NB4 (cell line): ENCODE results near the gene LTB4R2.

Source experiments
- MAX ChIP-seq: IDR thresholded peaks from 2 replicates; pipeline ENCODE4 v1.6.1; 2011; ENCODE audit warnings: low read depth, low read length
- MYC ChIP-seq: IDR thresholded peaks from 2 replicates; pipeline ENCODE4 v1.6.1; 2011; ENCODE audit warnings: low read depth, low read length
- POLR2A ChIP-seq: IDR thresholded peaks from 2 replicates; pipeline ENCODE4 v1.6.1; 2011; ENCODE audit warnings: mild to moderate bottlenecking; ENCODE audit not compliant: insufficient read length; ENCODE audit errors: extremely low read depth
- TF ChIP-seq, protein P1 (sequence below): IDR thresholded peaks from one replicate; pipeline ENCODE4 v1.5.1; 2012; ENCODE audit warnings: low read depth, low read length

GRCh38 chr14:24334431-24335291 lies 24.7 kb downstream of the LTB4R2 start, which contains the start of gene ADCY4:
- TF ChIP-seq, protein P1, sequence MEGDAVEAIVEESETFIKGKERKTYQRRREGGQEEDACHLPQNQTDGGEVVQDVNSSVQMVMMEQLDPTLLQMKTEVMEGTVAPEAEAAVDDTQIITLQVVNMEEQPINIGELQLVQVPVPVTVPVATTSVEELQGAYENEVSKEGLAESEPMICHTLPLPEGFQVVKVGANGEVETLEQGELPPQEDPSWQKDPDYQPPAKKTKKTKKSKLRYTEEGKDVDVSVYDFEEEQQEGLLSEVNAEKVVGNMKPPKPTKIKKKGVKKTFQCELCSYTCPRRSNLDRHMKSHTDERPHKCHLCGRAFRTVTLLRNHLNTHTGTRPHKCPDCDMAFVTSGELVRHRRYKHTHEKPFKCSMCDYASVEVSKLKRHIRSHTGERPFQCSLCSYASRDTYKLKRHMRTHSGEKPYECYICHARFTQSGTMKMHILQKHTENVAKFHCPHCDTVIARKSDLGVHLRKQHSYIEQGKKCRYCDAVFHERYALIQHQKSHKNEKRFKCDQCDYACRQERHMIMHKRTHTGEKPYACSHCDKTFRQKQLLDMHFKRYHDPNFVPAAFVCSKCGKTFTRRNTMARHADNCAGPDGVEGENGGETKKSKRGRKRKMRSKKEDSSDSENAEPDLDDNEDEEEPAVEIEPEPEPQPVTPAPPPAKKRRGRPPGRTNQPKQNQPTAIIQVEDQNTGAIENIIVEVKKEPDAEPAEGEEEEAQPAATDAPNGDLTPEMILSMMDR, result no peak
- no peak for TF ChIP-seq POLR2A
- no peak for TF ChIP-seq MAX
- no peak for TF ChIP-seq MYC
